ENCODE data around the gene TOM1L2. TPM values are rescaled to one million over a fixed set of nuclear protein-coding genes. Genes with fewer than 3 reads are reported as not detected.

Gene TOM1L2
- polyA plus RNA-seq, 3 donors from 2014 or later = 1.9 to 6.1 (median 4.2) TPM

DNA sequence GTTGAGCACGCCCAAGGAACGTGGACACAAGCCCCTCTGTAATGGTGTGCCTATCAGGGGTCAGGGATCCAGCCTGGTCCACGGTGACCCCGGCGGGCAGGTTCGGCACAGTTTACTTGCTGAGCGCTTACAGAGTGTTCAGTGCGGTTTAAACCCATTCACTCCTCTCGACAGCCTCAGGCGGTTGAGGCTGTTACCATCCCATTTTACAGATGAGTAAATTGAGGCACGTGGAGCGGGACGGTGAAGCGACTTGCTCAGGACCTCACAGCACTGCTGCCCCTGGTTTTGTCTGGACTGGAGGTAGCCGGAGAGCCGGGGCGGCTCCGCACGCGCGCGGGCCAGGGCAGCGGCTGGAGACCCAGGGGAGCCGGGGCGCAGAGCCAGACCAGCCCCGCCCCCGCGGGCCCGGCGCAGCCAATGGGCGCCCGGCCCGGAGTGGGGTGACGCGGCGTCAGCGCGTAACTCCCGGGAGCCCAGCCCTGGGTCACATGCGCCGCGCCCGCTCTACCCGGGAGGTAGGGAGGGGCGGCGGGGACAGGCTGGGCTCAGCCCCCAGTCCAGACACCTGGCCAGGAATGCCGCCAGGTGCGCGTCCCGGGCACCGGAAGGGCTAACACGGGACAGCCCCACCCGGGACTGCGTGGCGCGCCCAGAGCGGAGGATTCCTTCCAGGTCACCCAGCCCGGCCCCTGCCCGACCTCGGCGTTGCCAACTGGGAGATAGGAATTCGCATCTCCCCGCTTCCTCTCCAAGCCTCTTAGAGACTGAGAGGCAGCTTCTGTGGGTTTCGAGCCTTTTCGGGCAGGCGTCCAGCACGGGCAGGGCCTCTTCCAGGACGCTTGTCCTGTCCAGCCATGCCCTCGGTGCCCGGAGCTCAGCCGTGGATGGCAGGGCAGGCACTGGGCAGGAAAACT lies 132.2 kb downstream of the TOM1L2 start:
- no peaks in the 10 kb centered on the region for H3K36me3 Mint-ChIP-seq
- no peaks in the 10 kb centered on the region for H3K9me3 Mint-ChIP-seq

DNA sequence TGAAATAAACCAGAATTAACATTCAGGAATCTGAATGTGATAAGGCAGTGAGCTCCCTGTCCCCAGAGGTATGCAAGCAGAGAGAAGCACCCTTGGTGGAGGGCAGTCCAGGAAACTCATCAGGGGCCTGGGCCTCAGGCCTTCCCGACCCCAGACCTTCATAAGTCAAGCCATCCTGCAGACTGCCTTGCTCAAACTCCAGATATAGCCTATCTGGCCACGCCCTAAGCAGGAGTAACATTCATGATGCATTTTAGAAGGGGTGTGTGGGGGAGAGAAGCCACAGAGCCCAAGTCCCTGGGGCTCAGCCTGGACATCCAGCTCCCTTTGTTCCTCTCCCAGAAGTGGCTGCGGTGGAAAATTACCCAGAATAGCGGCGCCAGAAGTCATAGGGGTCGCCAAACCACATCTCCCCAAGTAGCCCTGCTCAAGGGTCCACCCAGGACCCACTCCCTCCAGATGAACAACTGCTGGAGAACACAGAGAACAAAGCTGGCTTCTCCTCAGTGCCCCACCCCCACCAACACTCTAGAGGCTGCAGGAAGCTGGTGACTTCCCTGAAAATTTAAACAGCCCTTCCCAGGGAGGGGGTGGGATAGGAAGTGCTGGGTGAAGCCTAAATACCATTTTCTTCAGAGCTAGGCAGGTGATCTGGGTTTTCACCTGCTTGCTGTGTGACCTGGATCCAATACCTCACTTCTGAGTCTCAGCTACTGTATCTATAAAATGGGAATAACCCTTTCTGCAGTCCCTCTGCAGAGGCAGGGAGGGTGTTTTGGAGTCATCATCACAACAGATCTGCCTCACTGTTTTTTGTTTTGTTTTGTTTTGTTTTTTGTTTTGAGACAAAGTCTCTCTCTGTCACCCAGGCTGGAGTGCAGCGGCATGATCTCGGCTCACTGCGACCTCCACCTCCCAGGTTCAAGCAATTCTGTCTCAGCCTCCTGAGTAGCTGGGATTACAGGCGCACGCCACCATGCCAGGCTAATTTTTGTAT lies 133.9 kb downstream of the TOM1L2 start:
- Mint-ChIP-seq H3K36me3 (no peaks in the 10 kb centered on the region), H3K27ac (peak overlapping the region; percentile 84 to 95 (median 93)), H3K4me3 (peak overlapping the region; percentile 48 to 88 (median 85)), H3K9me3 (no peaks in the 10 kb centered on the region), H3K27me3 (ENCODE audit: low read depth in 3 of 3) (peaks cover 22 to 33% (median 24%) of the 10 kb centered on the region in 3 donors), H3K4me1 (peaks cover 46 to 58% of the 10 kb centered on the region in 2 donors)
- no peak for DNase-seq

More for the DNA sequence above, 132.2 kb downstream of the TOM1L2 start:
- Mint-ChIP-seq H3K4me3 (peak overlapping the region; percentile 76 to 81 (median 79)), H3K27ac (peak overlapping the region; percentile 81 to 95 (median 88)), H3K27me3 (ENCODE audit: low read depth in 3 of 3) (peaks cover 16 to 26% (median 16%) of the 10 kb centered on the region in 3 donors), H3K4me1 (peaks cover 31 to 44% of the 10 kb centered on the region in 2 donors)
- peak; percentile 82 for DNase-seq

DNA sequence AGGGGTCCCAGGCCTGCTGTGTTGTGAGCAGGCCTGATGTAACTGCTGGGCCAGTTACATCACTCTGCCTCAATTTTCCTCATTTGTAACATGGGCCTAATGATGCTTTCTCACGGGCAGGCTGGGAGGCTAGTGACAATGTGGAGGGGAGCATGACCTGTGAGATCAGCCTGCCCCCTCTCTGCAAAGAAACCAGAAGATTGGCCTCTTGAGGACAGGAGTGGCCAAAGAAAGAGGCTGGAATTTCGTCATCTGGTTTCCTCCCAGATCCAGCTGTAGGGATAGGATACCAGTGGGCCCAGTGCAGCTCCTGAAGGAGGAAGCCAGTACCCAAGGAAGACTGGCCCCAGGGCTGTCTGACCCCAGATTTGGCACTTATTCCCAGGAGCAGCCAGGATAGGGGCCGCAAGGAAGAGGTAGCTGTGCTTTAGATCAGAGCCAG lies 134.8 kb downstream of the TOM1L2 start:
- H3K9me3 Mint-ChIP-seq = no peaks in the 10 kb centered on the region
- no peak for DNase-seq
- peaks cover 0 to under 1% (median 0%) of the 10 kb centered on the region in 3 donors for H3K36me3 Mint-ChIP-seq
- peaks cover 22 to 33% (median 24%) of the 10 kb centered on the region in 3 donors for H3K27me3 Mint-ChIP-seq (ENCODE audit: low read depth in 3 of 3)
- H3K4me1 Mint-ChIP-seq = peaks cover 46 to 58% of the 10 kb centered on the region in 2 donors
- peak overlapping the region; percentile 85 to 90 (median 87) for H3K4me3 Mint-ChIP-seq
- H3K27ac Mint-ChIP-seq = peak overlapping the region; percentile 76 to 95 (median 94)

- Mint-ChIP-seq H3K4me1 (peaks cover 46 to 58% of the 10 kb centered on the region in 2 donors), H3K27me3 (ENCODE audit: low read depth in 3 of 3) (peaks cover 22 to 36% (median 24%) of the 10 kb centered on the region in 3 donors), H3K4me3 (peak within 1 kb of the TSS; percentile 85 to 90 (median 87)), H3K27ac (peak within 1 kb of the TSS; percentile 93 to 96 (median 95)), H3K36me3 (peaks cover 0 to 3% (median 0%) of the 10 kb centered on the region in 3 donors), H3K9me3 (no peaks in the 10 kb centered on the region)
- peak; percentile 64 to 67 (median 66) for DNase-seq
Observed at GRCh38 chr17:17836818-17837379, 135.3 kb downstream of the TOM1L2 start, which contains the start of gene SREBF1. TSS of gene SREBF1 (minus strand) at chr17:17836986. CDS start at chr17:17836817, 169 bp downstream.

- peak; percentile 96 to 97 (median 97) for DNase-seq
- Mint-ChIP-seq H3K4me3 (peak overlapping the region; percentile 75 to 90 (median 87)), H3K27ac (peak overlapping the region; percentile 93 to 96 (median 95)), H3K36me3 (peaks cover 0 to 3% (median 0%) of the 10 kb centered on the region in 3 donors), H3K9me3 (no peaks in the 10 kb centered on the region), H3K4me1 (peaks cover 46 to 57% of the 10 kb centered on the region in 2 donors), H3K27me3 (ENCODE audit: low read depth in 3 of 3) (peaks cover 22 to 36% (median 24%) of the 10 kb centered on the region in 3 donors)
Observed at GRCh38 chr17:17836250-17836817, 135.9 kb downstream of the TOM1L2 start.

DNA sequence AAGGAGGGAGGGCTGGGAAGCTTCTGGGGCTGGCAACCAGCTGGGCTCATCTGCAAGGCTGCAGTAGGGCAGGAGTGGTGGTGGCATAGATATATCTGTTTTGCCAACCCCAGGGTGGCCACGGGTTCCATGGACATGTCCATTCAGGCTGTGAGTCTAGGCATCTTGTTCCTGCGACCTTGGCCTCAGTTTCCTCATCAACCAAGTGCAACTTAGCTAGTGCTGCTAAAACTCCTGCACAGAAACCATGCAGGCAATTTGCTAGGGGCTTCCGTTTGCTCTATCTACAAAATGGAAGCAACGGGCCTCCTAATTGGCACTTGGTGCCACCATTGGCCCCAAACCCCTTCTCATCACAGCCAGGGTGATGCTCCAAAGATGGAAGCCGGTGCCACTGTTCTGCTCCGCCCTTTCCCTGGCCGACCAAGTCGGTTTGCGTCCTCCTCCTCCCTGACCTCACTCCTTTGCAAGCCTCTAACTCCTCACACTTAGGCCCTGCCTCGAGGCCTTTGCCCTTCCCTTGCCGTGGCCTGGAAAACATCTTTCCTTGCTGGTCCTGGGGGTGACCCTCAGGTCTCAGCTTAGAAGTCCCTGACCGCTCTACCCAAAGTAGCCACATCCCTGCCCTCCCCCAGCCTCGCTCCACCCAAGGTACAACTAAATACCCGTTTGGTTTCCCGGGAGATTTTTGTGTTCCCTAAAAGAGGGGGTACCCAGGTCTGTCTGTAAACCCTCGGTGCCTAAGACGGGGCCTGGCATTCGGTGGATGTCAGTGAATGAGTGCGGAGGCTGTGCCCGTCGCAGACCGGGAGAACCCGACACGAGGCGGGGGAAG lies 136.6 kb downstream of the TOM1L2 start:
- DNase-seq = no peak
- Mint-ChIP-seq H3K4me3 (peak overlapping the region; percentile 75 to 90 (median 87)), H3K27me3 (ENCODE audit: low read depth in 3 of 3) (peaks cover 22 to 36% (median 24%) of the 10 kb centered on the region in 3 donors), H3K9me3 (no peaks in the 10 kb centered on the region), H3K4me1 (peaks cover 39 to 52% of the 10 kb centered on the region in 2 donors), H3K27ac (peak overlapping the region; percentile 89 to 96 (median 95)), H3K36me3 (peaks cover 0 to 3% (median 0%) of the 10 kb centered on the region in 3 donors)

DNA sequence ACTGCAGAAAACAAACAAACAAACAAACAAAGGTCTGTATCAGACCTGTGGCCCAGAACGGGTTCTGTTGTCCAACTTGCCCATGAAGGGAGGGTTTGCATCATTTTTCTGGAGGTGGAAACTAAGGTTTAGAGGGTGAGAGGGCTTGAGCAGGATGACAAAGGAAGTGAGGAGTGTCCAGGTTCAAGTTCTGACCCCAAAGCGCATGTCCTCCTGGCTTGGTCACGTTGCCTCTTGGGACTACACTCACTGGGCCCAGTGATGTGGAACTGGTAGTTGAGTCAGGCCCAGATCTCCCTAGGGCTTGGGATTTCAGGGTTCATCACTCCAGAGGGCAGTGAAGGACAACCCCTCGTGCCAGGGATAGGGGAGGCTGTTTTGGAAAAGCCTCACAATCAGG lies 137.2 kb downstream of the TOM1L2 start:
- no peaks in the 10 kb centered on the region for H3K9me3 Mint-ChIP-seq
- no peak for DNase-seq
- H3K4me1 Mint-ChIP-seq = peaks cover 39 to 52% of the 10 kb centered on the region in 2 donors
- H3K4me3 Mint-ChIP-seq = peak overlapping the region; percentile 7 to 88 (median 62)
- peak overlapping the region; percentile 1 to 96 (median 90) for H3K27ac Mint-ChIP-seq
- peaks cover 22 to 36% (median 24%) of the 10 kb centered on the region in 3 donors for H3K27me3 Mint-ChIP-seq (ENCODE audit: low read depth in 3 of 3)
- H3K36me3 Mint-ChIP-seq = peaks cover 0 to 3% (median 0%) of the 10 kb centered on the region in 3 donors

DNA sequence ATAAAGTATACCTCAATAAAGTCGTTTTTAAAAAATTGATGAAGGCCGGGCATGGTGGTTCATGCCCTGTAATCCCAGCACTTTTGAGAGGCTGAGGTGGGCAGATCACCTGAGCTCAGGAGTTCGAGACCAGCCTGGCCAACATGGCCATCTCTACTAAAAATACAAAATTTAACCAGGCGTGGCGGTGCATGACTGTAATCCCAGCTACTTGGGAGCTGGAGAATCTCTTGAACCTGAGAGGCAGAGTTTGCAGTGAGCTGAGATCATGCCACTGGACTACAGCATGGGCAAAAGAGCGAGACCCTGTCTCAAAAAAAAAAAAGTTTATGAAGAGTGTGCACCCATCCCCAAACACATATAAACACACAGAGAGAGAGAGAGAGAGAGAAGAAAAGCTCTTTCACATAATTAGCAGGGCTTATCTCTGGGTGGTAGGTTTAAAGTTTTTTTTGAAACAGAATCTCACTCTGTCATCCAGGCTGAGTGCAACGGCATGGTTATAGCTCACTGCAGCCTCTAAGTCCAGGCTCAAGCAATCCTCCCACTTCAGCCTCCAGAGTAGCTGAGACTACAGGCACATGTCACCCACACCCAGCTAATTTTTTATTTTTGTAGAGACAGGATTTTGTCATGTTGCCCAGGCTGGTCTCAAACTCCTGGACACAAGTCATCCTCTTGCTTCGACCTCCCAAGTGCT lies 138.4 kb downstream of the TOM1L2 start:
- DNase-seq = no peak
- H3K36me3 Mint-ChIP-seq = peaks cover 0 to 3% (median 0%) of the 10 kb centered on the region in 3 donors
- H3K9me3 Mint-ChIP-seq = no peaks in the 10 kb centered on the region
- peak overlapping the region in 1 of 5 donors; percentile 6 for H3K4me3 Mint-ChIP-seq
- peak overlapping the region in 5 of 6 donors; percentile 35 to 96 (median 90) for H3K27ac Mint-ChIP-seq
- peaks cover 19 to 32% (median 22%) of the 10 kb centered on the region in 3 donors for H3K27me3 Mint-ChIP-seq (ENCODE audit: low read depth in 3 of 3)
- peaks cover 30 to 44% of the 10 kb centered on the region in 2 donors for H3K4me1 Mint-ChIP-seq

GRCh38 chr17:17832032-17832363 lies 140.2 kb downstream of the TOM1L2 start:
- Mint-ChIP-seq H3K4me1 (peaks cover 25 to 38% of the 10 kb centered on the region in 2 donors), H3K9me3 (no peaks in the 10 kb centered on the region), H3K36me3 (peaks cover 0 to 3% (median 0%) of the 10 kb centered on the region in 3 donors), H3K27ac (no peak overlapping the region), H3K4me3 (no peak overlapping the region), H3K27me3 (ENCODE audit: low read depth in 3 of 3) (peaks cover 18 to 30% (median 20%) of the 10 kb centered on the region in 3 donors)
- DNase-seq = no peak

GRCh38 chr17:17831208-17832031 lies 140.8 kb downstream of the TOM1L2 start:
- peaks cover 0 to 3% (median 0%) of the 10 kb centered on the region in 3 donors for H3K36me3 Mint-ChIP-seq
- peaks cover 29 to 42% of the 10 kb centered on the region in 2 donors for H3K4me1 Mint-ChIP-seq
- H3K27ac Mint-ChIP-seq = no peak overlapping the region
- H3K9me3 Mint-ChIP-seq = no peaks in the 10 kb centered on the region
- H3K27me3 Mint-ChIP-seq (ENCODE audit: low read depth in 3 of 3) = peaks cover 17 to 27% (median 20%) of the 10 kb centered on the region in 3 donors
- H3K4me3 Mint-ChIP-seq = no peak overlapping the region
- no peak for DNase-seq
